Activated naive CD4-positive, alpha-beta T cell treated with anti-CD3 and anti-CD28 coated beads, Interleukin-2, amount 50 U/mL, for 72 hours (primary cell): ENCODE data around the gene TMEM141. TPM values are rescaled to one million over a fixed set of nuclear protein-coding genes. Genes with fewer than 3 reads are reported as not detected.
A peak's percentile ranks its signal among the peaks of the same experiment; 100 is the strongest.

Experiments
- ATAC-seq, 2 donors: fragments of 150-1000 bp; cut with Tn5 transposase; 2 replicates each; pipeline ENCODE4 v1.10.0; 2021; ENCODE audit warnings: mild to moderate bottlenecking in 2 of 2, moderate library complexity in 2 of 2
- DNase-seq, 2 donors: peaks; one replicate each; pipeline ENCODE4 v3.0.0; 2021 to 2022; ENCODE audit warnings: low spot score in 2 of 2
- H3K27ac Mint-ChIP-seq, 2 donors: one replicate each; pipeline ENCODE4 v1.8.0; 2022; ENCODE audit warnings: mild to moderate bottlenecking in 2 of 2, mixed read lengths in 2 of 2
- H3K36me3 Mint-ChIP-seq, 2 donors: one replicate each; pipeline ENCODE4 v1.8.0; 2022; ENCODE audit warnings: mixed read lengths in 2 of 2
- H3K9me3 Mint-ChIP-seq, 2 donors: one replicate each; pipeline ENCODE4 v1.8.0; 2022; ENCODE audit warnings: mixed read lengths in 2 of 2
- total RNA-seq, 2 donors: library from RNA; stranded (reverse); gene quantifications; one replicate each; pipeline ENCODE4 v1.2.3, GENCODE V29; 2022

Gene TMEM141
- 10 to 100 TPM; 31.1 to 46.8 TPM for total RNA-seq

- peak; percentile 100 for DNase-seq
- ATAC-seq, result peak; percentile 90 to 91
- H3K9me3 Mint-ChIP-seq, result no peaks in the 10 kb centered on the region
- H3K36me3 Mint-ChIP-seq, result no peaks in the 10 kb centered on the region
- peak within 1 kb of the TSS; percentile 88 to 89 for H3K27ac Mint-ChIP-seq
These were observed at the start of gene TMEM141 for GRCh38 chr9:136790640-136791515. Gene TMEM141 (plus strand): TSS chr9:136791344. CDS start chr9:136791371, 27 bp downstream.

DNA sequence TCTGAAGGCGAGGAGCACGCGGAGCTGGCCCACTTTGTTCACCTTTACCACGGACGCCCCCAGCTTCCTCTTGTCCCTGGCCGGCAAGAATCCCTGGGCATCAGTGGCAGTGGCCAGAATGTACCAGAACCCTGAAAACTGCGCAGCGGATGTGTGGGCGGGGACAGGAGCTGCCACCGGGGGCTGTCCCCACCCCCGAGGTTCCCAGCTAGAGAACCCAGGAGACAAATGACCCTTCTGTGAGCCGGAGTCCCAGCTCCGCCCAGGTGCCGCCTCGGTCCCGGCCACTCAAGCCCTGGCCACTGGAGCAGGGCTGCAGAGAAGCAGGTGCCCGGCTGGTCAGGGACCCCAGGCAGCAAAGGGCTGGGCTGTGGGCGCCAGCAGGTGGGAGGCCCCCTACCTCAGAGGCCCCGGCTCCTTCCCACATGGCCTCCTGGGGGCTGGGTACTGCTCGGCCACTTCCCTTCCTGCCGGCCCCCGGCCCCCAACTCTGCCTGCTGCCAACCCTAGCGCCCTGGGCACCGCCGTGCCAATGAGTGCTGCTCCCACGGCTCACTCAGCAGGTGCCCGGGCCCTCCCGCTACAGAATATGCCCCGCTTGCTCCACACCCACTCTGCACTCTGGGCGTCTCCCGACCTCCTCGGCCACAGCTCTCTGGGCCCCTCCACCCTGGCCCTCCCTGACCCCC lies 49.1 kb upstream of the TMEM141 start:
- no peak overlapping the region for H3K27ac Mint-ChIP-seq
- no peaks in the 10 kb centered on the region for H3K9me3 Mint-ChIP-seq
- no peak for DNase-seq

GRCh38 chr9:136742591-136743391 lies 48.4 kb upstream of the TMEM141 start, which contains the start of gene LCN10:
Gene LCN10 (minus strand): TSS chr9:136742940. CDS start chr9:136742903, 37 bp downstream.
- DNase-seq, result no peak
- Mint-ChIP-seq H3K27ac (no peak within 1 kb of the TSS), H3K9me3 (no peaks in the 10 kb centered on the region), H3K36me3 (no peaks in the 10 kb centered on the region)
- peak in 1 of 2 donors; percentile 23 for ATAC-seq

More for the DNA sequence above, 49.1 kb upstream of the TMEM141 start:
- H3K36me3 Mint-ChIP-seq, result no peaks in the 10 kb centered on the region
- ATAC-seq, result peak; percentile 36 to 80

GRCh38 chr9:136743639-136744211 lies 47.4 kb upstream of the TMEM141 start:
- no peak overlapping the region for H3K27ac Mint-ChIP-seq
- ATAC-seq (no peak), DNase-seq (no peak)
- H3K9me3 Mint-ChIP-seq, result no peaks in the 10 kb centered on the region
- H3K36me3 Mint-ChIP-seq, result no peaks in the 10 kb centered on the region

DNA sequence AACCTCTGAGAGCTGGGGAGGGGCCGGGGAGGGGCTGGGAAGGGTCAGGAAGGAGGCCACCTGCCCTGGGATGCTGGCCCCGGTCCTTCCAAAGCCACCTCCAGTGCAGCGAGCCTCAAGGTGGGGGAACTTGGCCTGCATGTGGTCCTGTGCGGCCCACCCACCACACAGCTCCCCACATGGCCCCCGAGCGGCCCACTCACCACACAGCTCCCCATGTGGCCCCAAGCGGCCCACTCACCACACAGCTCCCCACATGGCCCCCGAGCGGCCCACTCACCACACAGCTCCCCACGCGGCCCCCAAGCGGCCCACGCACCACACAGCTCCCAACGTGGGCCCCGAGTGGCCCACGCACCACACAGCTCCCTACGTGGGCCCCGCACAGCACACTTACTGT lies 46.4 kb upstream of the TMEM141 start:
- DNase-seq, result no peak

GRCh38 chr9:136745389-136746154 lies 45.6 kb upstream of the TMEM141 start:
- H3K36me3 Mint-ChIP-seq, result peaks cover 0 to 2% of the 10 kb centered on the region in 2 donors
- no peak overlapping the region for H3K27ac Mint-ChIP-seq
- H3K9me3 Mint-ChIP-seq, result peaks cover 0 to 2% of the 10 kb centered on the region in 2 donors
- DNase-seq (no peak), ATAC-seq (no peak)

More for the DNA sequence above, 46.4 kb upstream of the TMEM141 start:
- H3K27ac Mint-ChIP-seq, result no peak overlapping the region
- ATAC-seq, result no peak
- no peaks in the 10 kb centered on the region for H3K36me3 Mint-ChIP-seq
- H3K9me3 Mint-ChIP-seq, result no peaks in the 10 kb centered on the region

GRCh38 chr9:136746155-136746490 lies 45.0 kb upstream of the TMEM141 start:
- Mint-ChIP-seq H3K36me3 (peaks cover 0 to 7% of the 10 kb centered on the region in 2 donors), H3K9me3 (peaks cover 0 to 5% of the 10 kb centered on the region in 2 donors), H3K27ac (no peak overlapping the region)
- ATAC-seq, result no peak
- DNase-seq, result no peak

DNA sequence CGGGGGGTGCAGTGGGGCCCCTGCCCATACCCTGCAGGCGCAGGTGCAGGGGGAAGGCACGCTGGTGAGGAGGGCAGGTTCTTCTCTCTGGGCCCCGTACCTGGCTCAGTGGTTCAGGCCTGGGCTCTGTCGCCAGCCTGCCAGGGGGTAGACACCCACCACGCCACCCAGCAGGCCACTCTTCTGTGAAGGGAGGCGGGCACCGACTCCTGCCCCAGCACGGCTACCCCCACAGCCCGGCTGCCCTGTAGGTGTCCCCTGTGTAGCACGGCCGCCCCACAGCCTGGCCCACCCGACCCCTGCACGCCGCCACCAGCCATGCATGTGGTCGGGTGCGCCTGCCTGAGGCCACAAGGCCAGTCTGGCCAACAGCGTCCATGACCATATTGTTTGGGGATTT lies 44.5 kb upstream of the TMEM141 start:
- no peak overlapping the region for H3K27ac Mint-ChIP-seq
- no peak for ATAC-seq
- peaks cover 2 to 9% of the 10 kb centered on the region in 2 donors for H3K36me3 Mint-ChIP-seq
- DNase-seq, result no peak
- peaks cover 2 to 6% of the 10 kb centered on the region in 2 donors for H3K9me3 Mint-ChIP-seq

DNA sequence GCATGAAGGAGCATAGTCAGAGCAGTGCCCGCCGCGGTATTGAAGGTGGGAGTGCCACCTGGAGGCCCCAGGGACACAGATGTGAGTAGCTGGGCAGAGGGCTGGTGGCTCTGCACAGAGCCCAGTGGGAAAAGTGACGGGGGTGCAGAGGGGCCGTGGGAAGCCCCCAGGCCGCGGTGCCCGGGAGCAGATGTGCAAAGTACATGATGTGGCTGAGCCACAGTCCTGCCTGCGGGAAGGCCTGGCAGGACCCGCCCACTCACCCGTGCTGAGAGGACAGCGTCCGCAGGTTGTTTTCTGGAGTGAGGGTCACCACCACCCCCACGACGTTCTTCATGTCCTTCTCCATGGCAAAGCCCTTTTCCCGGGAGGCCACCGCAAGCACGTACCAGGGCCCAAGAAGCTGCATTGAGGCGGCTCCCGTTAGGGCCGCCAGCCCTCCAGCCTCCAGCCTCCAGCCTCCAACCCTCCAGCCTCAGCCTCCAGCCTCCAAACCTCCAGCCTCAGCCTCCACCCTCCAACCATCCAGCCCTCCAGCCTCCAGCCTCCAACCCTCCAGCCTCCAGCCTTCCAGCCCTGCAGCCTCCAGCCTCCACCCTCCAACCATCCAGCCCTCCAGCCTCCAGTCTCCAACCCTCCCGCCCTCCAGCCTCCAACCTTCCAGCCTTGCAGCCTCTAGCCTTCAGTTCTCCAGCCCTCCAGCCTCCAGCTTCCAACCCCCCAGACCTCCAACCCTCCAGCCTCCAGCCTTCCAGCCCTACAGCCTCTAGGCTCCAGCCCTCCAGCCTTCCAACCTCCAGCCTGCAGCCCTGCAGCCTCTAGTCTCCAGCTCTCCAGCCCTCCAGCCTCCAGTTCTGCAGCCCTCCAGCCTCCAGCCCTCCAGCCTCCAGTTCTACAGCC lies 43.7 kb upstream of the TMEM141 start:
- Mint-ChIP-seq H3K9me3 (peaks cover 8 to 12% of the 10 kb centered on the region in 2 donors), H3K27ac (no peak overlapping the region), H3K36me3 (peaks cover 10 to 16% of the 10 kb centered on the region in 2 donors)
- ATAC-seq (no peak), DNase-seq (no peak)

DNA sequence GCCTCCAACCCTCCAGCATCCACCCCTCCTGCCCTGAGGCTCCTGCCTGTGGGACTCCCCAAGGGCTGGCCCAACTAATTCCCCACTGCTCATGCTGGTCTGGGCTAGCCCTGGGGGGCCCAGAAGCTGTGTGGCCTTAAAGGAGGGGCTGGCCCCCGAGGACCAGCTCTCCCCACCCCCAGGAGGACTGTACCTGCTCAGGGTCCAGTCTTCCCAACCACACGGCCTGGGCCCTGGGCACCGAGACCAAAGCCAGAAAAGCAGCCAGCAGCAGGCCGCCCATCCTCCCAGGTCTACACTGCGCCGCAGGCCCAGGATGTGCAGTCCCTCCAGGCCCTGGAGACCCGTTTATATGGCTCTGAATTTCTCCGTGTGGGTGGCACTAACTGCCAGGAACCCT lies 42.9 kb upstream of the TMEM141 start, which contains the start of gene LCN6:
Gene LCN6, minus strand, starts transcription at position 325 of the 400 bp plus-strand sequence. Its CDS starts 42 bp downstream, at position 283.
- Mint-ChIP-seq H3K9me3 (peaks cover 13 to 17% of the 10 kb centered on the region in 2 donors), H3K27ac (no peak within 1 kb of the TSS), H3K36me3 (peaks cover 16 to 23% of the 10 kb centered on the region in 2 donors)
- ATAC-seq, result no peak
- DNase-seq, result no peak

- Mint-ChIP-seq H3K36me3 (peaks cover 16 to 23% of the 10 kb centered on the region in 2 donors), H3K9me3 (peaks cover 13 to 17% of the 10 kb centered on the region in 2 donors), H3K27ac (no peak overlapping the region)
- DNase-seq, result no peak
- ATAC-seq, result no peak
These were observed 42.2 kb upstream of the TMEM141 start for GRCh38 chr9:136748666-136749611.

- peaks cover 18 to 26% of the 10 kb centered on the region in 2 donors for H3K36me3 Mint-ChIP-seq
- H3K27ac Mint-ChIP-seq, result peak overlapping the region in 1 of 2 donors; percentile 34
These were observed 40.6 kb upstream of the TMEM141 start for GRCh38 chr9:136750526-136750925.

DNA sequence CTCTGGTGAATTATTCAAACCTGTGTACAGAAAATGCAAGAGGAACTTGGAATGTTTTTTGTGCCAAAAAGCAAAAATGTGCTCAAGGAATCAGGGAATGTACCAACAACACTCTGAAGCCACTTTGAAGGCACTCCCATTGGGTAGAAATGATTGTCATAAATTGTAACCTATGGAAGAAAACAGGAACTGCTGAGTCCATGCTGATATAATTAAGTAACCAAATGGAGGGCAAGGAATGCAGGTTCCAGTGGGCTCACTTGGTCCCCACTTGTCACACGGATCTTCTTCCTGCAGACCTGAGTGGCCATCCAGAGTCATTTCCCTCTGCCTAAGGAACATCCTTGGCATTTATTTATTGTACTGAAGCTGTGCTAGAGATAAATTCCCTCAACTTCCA lies 39.9 kb upstream of the TMEM141 start:
- no peak for ATAC-seq
- peaks cover 19 to 22% of the 10 kb centered on the region in 2 donors for H3K9me3 Mint-ChIP-seq

More at GRCh38 chr9:136750526-136750925, 40.6 kb upstream of the TMEM141 start:
- DNase-seq, result no peak
- peak; percentile 95 to 98 for ATAC-seq
- peaks cover 15 to 20% of the 10 kb centered on the region in 2 donors for H3K9me3 Mint-ChIP-seq

GRCh38 chr9:136751814-136752213 lies 39.3 kb upstream of the TMEM141 start:
- H3K27ac Mint-ChIP-seq, result no peak overlapping the region
- ATAC-seq (no peak), DNase-seq (no peak)
- peaks cover 20 to 22% of the 10 kb centered on the region in 2 donors for H3K9me3 Mint-ChIP-seq
- H3K36me3 Mint-ChIP-seq, result peaks cover 27 to 36% of the 10 kb centered on the region in 2 donors

More for the DNA sequence above, 39.9 kb upstream of the TMEM141 start:
- DNase-seq, result no peak
- Mint-ChIP-seq H3K36me3 (peaks cover 26 to 34% of the 10 kb centered on the region in 2 donors), H3K27ac (no peak overlapping the region)
